Endothelial cell of umbilical vein (primary cell): ENCODE results near the gene SYNM. TPM values are rescaled to one million over a fixed set of nuclear protein-coding genes. Genes with fewer than 3 reads are reported as not detected.

Experiments
- BruUV-seq: library from RNA; stranded (reverse); fragments of 400-500 nt; replicated peaks from 2 replicates; lab custom pipeline; 2021; lab: Mats Ljungman, UMichigan
- CTCF ChIA-PET: fragments of 300-600, 350-600 bp; sonication (Branson Sonifier 250); formaldehyde crosslinking; loops from one replicate; lab custom pipeline; 2021; ENCODE audit warnings: antibody characterized with exemption, inconsistent platforms; lab: Charles Lee
- POLR2A ChIA-PET: fragments of 300-600, 350-600 bp; sonication (Branson Sonifier 250); formaldehyde crosslinking; loops from one replicate; lab custom pipeline; 2021; ENCODE audit warnings: antibody characterized with exemption, inconsistent platforms; lab: Charles Lee
- DNase-seq: peaks from one replicate; pipeline ENCODE4 v3.0.0-alpha.2; 2011; ENCODE audit warnings: low read depth, low spot score
- FAIRE-seq: peaks from 2 replicates; lab custom pipeline; 2011; peaks lifted over from hg19 to GRCh38; lab: Jason Lieb, UNC
- H2AFZ ChIP-seq: 2 replicates; pipeline ENCODE4 v1.6.0; 2012; ENCODE audit warnings: low read depth, low read length, control low read depth, inconsistent platforms
- H3K27ac ChIP-seq: 2 replicates; pipeline ENCODE4 v1.5.1; 2011; ENCODE audit warnings: low read depth, mild to moderate bottlenecking, control low read depth, low read length, moderate library complexity; ENCODE audit not compliant: insufficient read depth
- H3K27me3 ChIP-seq, 2 experiments: 2 replicates each; pipeline versions ENCODE4 v1.6.0 to v1.6.1; 2011; ENCODE audit warnings: low read length in 2 of 2, mixed read lengths in 1 of 2; ENCODE audit not compliant: control insufficient read depth in 2 of 2, insufficient read depth in 2 of 2
- H3K36me3 ChIP-seq, 2 experiments: 2 replicates in 1 of 2; 3 replicates in 1 of 2; pipeline ENCODE4 v1.5.1; 2011; ENCODE audit warnings: low read length in 2 of 2, mild to moderate bottlenecking in 1 of 2, moderate library complexity in 1 of 2; ENCODE audit not compliant: control insufficient read depth in 2 of 2, insufficient read depth in 2 of 2; ENCODE audit errors: extremely low read depth in 1 of 2
- H3K4me1 ChIP-seq: 3 replicates; pipeline ENCODE4 v1.5.1; 2011; ENCODE audit warnings: mild to moderate bottlenecking, low read length; ENCODE audit not compliant: control insufficient read depth, insufficient read depth; ENCODE audit errors: extremely low read depth
- H3K4me2 ChIP-seq: 2 replicates; pipeline ENCODE4 v1.6.1; 2011; ENCODE audit warnings: low read length, control low read depth, mixed read lengths; ENCODE audit not compliant: insufficient read depth
- H3K4me3 ChIP-seq, 3 experiments: fragments of 200-600 bp in 1 of 3; sonication (generic), shearing (Covaris generic) in 1 of 3; replicated peaks in 1 of 3; 2 replicates each; pipeline ENCODE4 v1.5.1; 2011 to 2016; ENCODE audit warnings: control low read depth in 3 of 3, low read length in 3 of 3, mild to moderate bottlenecking in 2 of 3, inconsistent platforms in 1 of 3, low read depth in 1 of 3, moderate library complexity in 1 of 3; ENCODE audit not compliant: insufficient read depth in 1 of 3
- H3K79me2 ChIP-seq: 2 replicates; pipeline ENCODE4 v1.6.0; 2012; ENCODE audit warnings: low read length, inconsistent platforms; ENCODE audit not compliant: control insufficient read depth, insufficient read depth
- H3K9ac ChIP-seq: replicated peaks from 2 replicates; pipeline ENCODE3; 2011; ENCODE audit warnings: low read length, control low read depth; ENCODE audit not compliant: insufficient read depth; ENCODE audit errors: extremely low read depth
- H3K9me1 ChIP-seq: replicated peaks from 3 replicates; pipeline ENCODE4 v1.6.0; 2011; ENCODE audit warnings: mild to moderate bottlenecking, low read length; ENCODE audit not compliant: control insufficient read depth, insufficient read depth; ENCODE audit errors: extremely low read depth
- H3K9me3 ChIP-seq: replicated peaks from 2 replicates; pipeline ENCODE4 v1.5.1; 2012; ENCODE audit warnings: low read length, inconsistent platforms; ENCODE audit not compliant: control insufficient read depth, insufficient read depth
- H4K20me1 ChIP-seq: replicated peaks from 2 replicates; pipeline ENCODE3; 2011; ENCODE audit warnings: mild to moderate bottlenecking, low read length; ENCODE audit not compliant: control insufficient read depth, insufficient read depth; ENCODE audit errors: extremely low read depth
- CTCF ChIP-seq, 2 donors: IDR thresholded peaks; 1 replicate in 1 of 2; 2 replicates in 1 of 2; pipeline ENCODE4 v1.5.1; 2011; ENCODE audit warnings: low read length in 2 of 2, mild to moderate bottlenecking in 2 of 2, moderate library complexity in 2 of 2, control low read depth in 1 of 2, inconsistent platforms in 1 of 2, low read depth in 1 of 2; ENCODE audit not compliant: insufficient read depth in 1 of 2; ENCODE audit errors: extremely low read depth in 1 of 2
- EZH2 ChIP-seq: IDR thresholded peaks from 2 replicates; pipeline ENCODE4 v1.6.1; 2012; ENCODE audit warnings: borderline replicate concordance, low read depth, mild to moderate bottlenecking, moderate library complexity, low read length, inconsistent platforms; ENCODE audit not compliant: severe bottlenecking
- FOS ChIP-seq: IDR thresholded peaks from 2 replicates; pipeline ENCODE4 v1.6.1; 2011; ENCODE audit warnings: mild to moderate bottlenecking, low read length, moderate library complexity, borderline replicate concordance; ENCODE audit not compliant: insufficient read depth
- GATA2 ChIP-seq: IDR thresholded peaks from 2 replicates; pipeline ENCODE4 v1.7.0; 2011; ENCODE audit warnings: low read depth, mild to moderate bottlenecking, moderate library complexity, mixed read lengths, low read length; ENCODE audit not compliant: insufficient read length, insufficient read depth
- JUN ChIP-seq: IDR thresholded peaks from 2 replicates; pipeline ENCODE4 v1.6.1; 2011; ENCODE audit warnings: borderline replicate concordance, low read depth; ENCODE audit not compliant: insufficient read length, insufficient read depth
- MAX ChIP-seq: IDR thresholded peaks from 2 replicates; pipeline ENCODE4 v1.6.1; 2011; ENCODE audit not compliant: insufficient read depth, insufficient read length
- MYC ChIP-seq: IDR thresholded peaks from one replicate; pipeline ENCODE4 v1.6.1; 2011; ENCODE audit warnings: mild to moderate bottlenecking, low read depth, low read length
- POLR2A ChIP-seq: IDR thresholded peaks from 2 replicates; pipeline ENCODE4 v1.6.1; 2012; ENCODE audit warnings: low read depth, mild to moderate bottlenecking, control low read depth, low read length
- POLR2AphosphoS5 ChIP-seq: IDR thresholded peaks from 2 replicates; pipeline ENCODE4 v1.6.1; 2012; ENCODE audit warnings: low read depth, mild to moderate bottlenecking, control low read depth, low read length, moderate library complexity; ENCODE audit not compliant: insufficient read depth
- dilution Hi-C: fragments of 300-500 bp; cut with MboI; formaldehyde crosslinking; loops from one replicate; pipeline ENCODE4 v1.15.0; 2019; ENCODE audit warnings: low sequenced_read_pairs; ENCODE audit not compliant: extremely low pct_ligation_motif_present
- intact Hi-C: fragments of 100-400 bp; cut with micrococcal nuclease; formaldehyde crosslinking; loops from one replicate; pipeline ENCODE4 v1.10.0; 2022
- polyA plus RNA-seq, 4 experiments: library from polyadenylated mRNA; depleted of rRNA in 3 of 4; stranded (reverse) in 3 of 4; unstranded in 1 of 4; fragments of >200 nt; gene quantifications; 2 replicates each; pipeline versions ENCODE4 v1.2.1 to v1.2.3, GENCODE V29; 2011 to 2012; ENCODE audit warnings: missing spikeins in 1 of 4
- total RNA-seq: library from RNA; stranded (reverse); gene quantifications from 2 replicates; pipeline ENCODE4 v1.2.3, GENCODE V29; 2021

Gene SYNM
- total and polyA plus RNA-seq, 2 donors (not counting 3 experiments of a cell fraction or from before 2014, with no cell fraction given) = 3.7 to 10.2 TPM

- CTCF ChIA-PET = interaction anchor here (0.8 to 3.0 kb wide), 6 partner anchors 17 to 148 kb away, joined by 3 to 40 read pairs (median 14); partner anchors contain the start of gene LRRC28
- no peak overlapping the region for H3K9ac ChIP-seq
- intact Hi-C loops = loop anchor here (10.0 kb wide), 1 partner anchor 238 kb away; no protein-coding TSS in a partner anchor
Observed at GRCh38 chr15:99106417-99107220, 1.7 kb downstream of the SYNM start.

More at GRCh38 chr15:99106417-99107220, 1.7 kb downstream of the SYNM start:
- dilution Hi-C loops = no loop called here
- no peak for TF ChIP-seq POLR2AphosphoS5
- no peak for TF ChIP-seq EZH2
- TF ChIP-seq FOS = no peak
- TF ChIP-seq GATA2 = no peak
- no peak for TF ChIP-seq POLR2A
- no peak for TF ChIP-seq CTCF (IDR thresholded peaks at IDR 0.05; ENCODE audit: extremely low read depth in 1 of 2, insufficient read depth in 1 of 2, low read depth in 1 of 2, low read length in 2 of 2)
- no peak for TF ChIP-seq MYC
- no peak for TF ChIP-seq JUN
- no peak for TF ChIP-seq MAX
- no peaks in the 10 kb centered on the region for H3K79me2 ChIP-seq
- H3K27me3 ChIP-seq = peaks cover 3% of the 10 kb centered on the region in 2 experiments
- no peaks in the 10 kb centered on the region for H3K9me3 ChIP-seq
- H2AFZ ChIP-seq = no peak overlapping the region
- peak overlapping the region; percentile 74 for H3K4me2 ChIP-seq
- peak; percentile 49 for DNase-seq
- peaks cover 0 to 2% of the 10 kb centered on the region in 2 experiments for H3K36me3 ChIP-seq
- H3K4me3 ChIP-seq = peak overlapping the region in 1 of 3 experiments; percentile 44
- POLR2A ChIA-PET = no interaction called here
- peaks cover 7% of the 10 kb centered on the region for H3K4me1 ChIP-seq
- H4K20me1 ChIP-seq = no peaks in the 10 kb centered on the region
- BruUV-seq = TSS peak; percentile 28
- no peak for FAIRE-seq
- no peak overlapping the region for H3K27ac ChIP-seq
- H3K9me1 ChIP-seq = no peaks in the 10 kb centered on the region
